OCI-LY1 (cell line): ENCODE results near the gene SALL3.
A peak's percentile ranks its signal among the peaks of the same experiment; 100 is the strongest.

Experiments used
- H2AFZ ChIP-seq: fragments of 200-600 bp; sonication (generic), shearing (Covaris generic); 2 replicates; pipeline ENCODE4 v1.6.0; 2014; ENCODE audit warnings: antibody characterized with exemption, mild to moderate bottlenecking, low read length
- H3F3A ChIP-seq: fragments of 200-600 bp; sonication (generic), shearing (Covaris generic); 2 replicates; pipeline ENCODE4 v1.6.0; 2014; ENCODE audit warnings: mild to moderate bottlenecking, antibody characterized with exemption, low read length, moderate library complexity; ENCODE audit not compliant: insufficient read depth
- H3K27ac ChIP-seq: fragments of 200-600 bp; sonication (generic); 2 replicates; pipeline ENCODE4 v1.5.1; 2014; ENCODE audit warnings: low read length, mixed run types, mild to moderate bottlenecking, low read depth; ENCODE audit not compliant: poor library complexity, severe bottlenecking
- H3K27me3 ChIP-seq: fragments of 200-600 bp; sonication (generic); 2 replicates; pipeline ENCODE4 v1.6.0; 2014; ENCODE audit warnings: antibody characterized with exemption, mild to moderate bottlenecking, low read length, moderate library complexity; ENCODE audit not compliant: insufficient read depth
- H3K36me3 ChIP-seq: fragments of 200-600 bp; sonication (generic); 2 replicates; pipeline ENCODE4 v1.6.1; 2014; ENCODE audit warnings: mild to moderate bottlenecking, antibody characterized with exemption, low read length, moderate library complexity, mixed read lengths; ENCODE audit not compliant: insufficient read depth
- H3K4me1 ChIP-seq: fragments of 200-600 bp; sonication (generic); 2 replicates; pipeline ENCODE4 v1.5.1; 2014; ENCODE audit warnings: mild to moderate bottlenecking, low read length, moderate library complexity; ENCODE audit not compliant: insufficient read depth, severe bottlenecking
- H3K4me2 ChIP-seq: fragments of 200-600 bp; sonication (generic), shearing (Covaris generic); 2 replicates; pipeline ENCODE4 v1.6.1; 2014; ENCODE audit warnings: low read length
- H3K4me3 ChIP-seq: fragments of 200-600 bp; sonication (generic); 2 replicates; pipeline ENCODE4 v1.5.1; 2014; ENCODE audit warnings: low read length, low read depth, mild to moderate bottlenecking, mixed read lengths; ENCODE audit not compliant: poor library complexity, severe bottlenecking
- H3K79me2 ChIP-seq: fragments of 200-600 bp; shearing (Covaris generic); 2 replicates; pipeline ENCODE4 v1.6.1; 2016; ENCODE audit warnings: mixed run types, low read length, mixed read lengths; ENCODE audit not compliant: insufficient read depth
- H3K9ac ChIP-seq: fragments of 200-600 bp; sonication (generic), shearing (Covaris generic); 2 replicates; pipeline ENCODE4 v1.6.1; 2014; ENCODE audit warnings: mild to moderate bottlenecking, low read length, mixed read lengths
- H3K9me2 ChIP-seq: fragments of 200-600 bp; sonication (generic), shearing (Covaris generic); 2 replicates; pipeline ENCODE4 v1.6.1; 2014; ENCODE audit warnings: low read depth, mild to moderate bottlenecking, low read length, mixed read lengths
- H3K9me3 ChIP-seq: fragments of 200-600 bp; shearing (Covaris generic); 2 replicates; pipeline ENCODE4 v1.6.1; 2014; ENCODE audit warnings: low read length, mixed read lengths
- H4K20me1 ChIP-seq: fragments of 200-600 bp; sonication (generic), shearing (Covaris generic); 2 replicates; pipeline ENCODE4 v1.6.0; 2016; ENCODE audit warnings: mild to moderate bottlenecking, low read length; ENCODE audit not compliant: insufficient read depth
- EZH2 ChIP-seq: fragments of 200-600 bp; sonication (generic), shearing (Covaris generic); IDR thresholded peaks from 2 replicates; pipeline ENCODE4 v1.8.0; 2017; ENCODE audit warnings: borderline replicate concordance, mixed run types, mild to moderate bottlenecking, antibody characterized with exemption, low read length, moderate library complexity, mixed read lengths
- TF ChIP-seq, protein P1 (sequence below): fragments of 200-600 bp; sonication (generic), shearing (Covaris generic); IDR thresholded peaks from 2 replicates; pipeline ENCODE4 v1.5.1; 2017; ENCODE audit warnings: mild to moderate bottlenecking, antibody characterized with exemption, low read length, moderate library complexity, mixed read lengths

The SALL3 gene

DNA sequence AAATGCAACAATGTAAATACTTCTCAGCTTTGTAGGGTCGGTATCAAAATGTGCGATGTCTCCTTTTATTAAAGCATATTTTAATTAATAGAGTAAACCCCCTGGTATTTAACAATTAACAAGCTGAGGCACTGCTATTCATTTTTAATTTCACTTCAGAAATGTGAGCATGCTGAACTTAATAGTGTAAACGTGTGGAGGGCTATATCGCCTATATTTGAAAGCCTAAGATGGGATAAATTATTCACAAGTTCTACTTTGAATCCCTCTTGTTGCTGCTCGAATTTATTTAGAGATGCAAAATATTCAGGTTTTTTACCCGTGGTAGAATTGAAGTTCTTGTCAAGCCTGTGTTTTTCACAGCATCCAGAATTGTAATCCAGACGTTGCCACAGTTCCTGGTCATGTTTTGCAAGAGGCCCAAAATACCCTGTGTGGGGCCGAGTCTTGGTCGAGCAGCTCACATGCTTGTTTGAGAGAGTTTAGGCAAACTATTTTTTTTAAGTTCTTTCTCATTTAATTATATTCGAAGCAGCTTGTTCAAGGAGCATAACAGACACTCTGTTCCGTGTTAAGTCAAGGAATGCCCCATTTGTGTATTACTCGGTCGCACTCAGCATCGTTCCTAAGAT, 2.5 kb downstream of the SALL3 start:
- no peaks in the 10 kb centered on the region for H3K27me3 ChIP-seq
- H3K4me3 ChIP-seq, result no peak overlapping the region
- H3K9ac ChIP-seq, result no peak overlapping the region
- no peaks in the 10 kb centered on the region for H3K4me1 ChIP-seq
- no peaks in the 10 kb centered on the region for H3K9me3 ChIP-seq
- no peaks in the 10 kb centered on the region for H3F3A ChIP-seq
- no peak overlapping the region for H2AFZ ChIP-seq
- H4K20me1 ChIP-seq, result no peaks in the 10 kb centered on the region
- no peak for TF ChIP-seq EZH2
- TF ChIP-seq, protein P1, sequence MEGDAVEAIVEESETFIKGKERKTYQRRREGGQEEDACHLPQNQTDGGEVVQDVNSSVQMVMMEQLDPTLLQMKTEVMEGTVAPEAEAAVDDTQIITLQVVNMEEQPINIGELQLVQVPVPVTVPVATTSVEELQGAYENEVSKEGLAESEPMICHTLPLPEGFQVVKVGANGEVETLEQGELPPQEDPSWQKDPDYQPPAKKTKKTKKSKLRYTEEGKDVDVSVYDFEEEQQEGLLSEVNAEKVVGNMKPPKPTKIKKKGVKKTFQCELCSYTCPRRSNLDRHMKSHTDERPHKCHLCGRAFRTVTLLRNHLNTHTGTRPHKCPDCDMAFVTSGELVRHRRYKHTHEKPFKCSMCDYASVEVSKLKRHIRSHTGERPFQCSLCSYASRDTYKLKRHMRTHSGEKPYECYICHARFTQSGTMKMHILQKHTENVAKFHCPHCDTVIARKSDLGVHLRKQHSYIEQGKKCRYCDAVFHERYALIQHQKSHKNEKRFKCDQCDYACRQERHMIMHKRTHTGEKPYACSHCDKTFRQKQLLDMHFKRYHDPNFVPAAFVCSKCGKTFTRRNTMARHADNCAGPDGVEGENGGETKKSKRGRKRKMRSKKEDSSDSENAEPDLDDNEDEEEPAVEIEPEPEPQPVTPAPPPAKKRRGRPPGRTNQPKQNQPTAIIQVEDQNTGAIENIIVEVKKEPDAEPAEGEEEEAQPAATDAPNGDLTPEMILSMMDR, result no peak
- H3K27ac ChIP-seq, result no peak overlapping the region
- H3K9me2 ChIP-seq, result no peaks in the 10 kb centered on the region
- H3K4me2 ChIP-seq, result no peak overlapping the region
- H3K79me2 ChIP-seq, result no peaks in the 10 kb centered on the region
- no peaks in the 10 kb centered on the region for H3K36me3 ChIP-seq

GRCh38 chr18:78983512-78983911, 3.9 kb downstream of the SALL3 start:
- no peaks in the 10 kb centered on the region for H3K9me3 ChIP-seq
- H2AFZ ChIP-seq, result no peak overlapping the region
- no peaks in the 10 kb centered on the region for H3K27me3 ChIP-seq
- H3K4me1 ChIP-seq, result no peaks in the 10 kb centered on the region
- H3K4me2 ChIP-seq, result no peak overlapping the region
- no peaks in the 10 kb centered on the region for H4K20me1 ChIP-seq
- H3K9ac ChIP-seq, result no peak overlapping the region
- no peaks in the 10 kb centered on the region for H3K9me2 ChIP-seq
- TF ChIP-seq EZH2, result no peak
- TF ChIP-seq, protein P1, result no peak
- no peaks in the 10 kb centered on the region for H3K36me3 ChIP-seq
- H3F3A ChIP-seq, result no peaks in the 10 kb centered on the region
- H3K27ac ChIP-seq, result no peak overlapping the region
- no peaks in the 10 kb centered on the region for H3K79me2 ChIP-seq
- no peak overlapping the region for H3K4me3 ChIP-seq

- Histone ChIP-seq H3F3A (no peaks in the 10 kb centered on the region), H3K79me2 (no peaks in the 10 kb centered on the region), H3K27me3 (no peaks in the 10 kb centered on the region), H3K9me3 (no peaks in the 10 kb centered on the region), H3K9ac (no peak overlapping the region), H3K9me2 (no peaks in the 10 kb centered on the region), H3K36me3 (no peaks in the 10 kb centered on the region), H3K4me1 (no peaks in the 10 kb centered on the region), H3K4me3 (no peak overlapping the region), H3K27ac (no peak overlapping the region), H4K20me1 (no peaks in the 10 kb centered on the region), H3K4me2 (no peak overlapping the region), H2AFZ (no peak overlapping the region)
- TF ChIP-seq EZH2, result no peak
- TF ChIP-seq, protein P1, result peak; percentile 50
Observed at GRCh38 chr18:78984941-78985784, 5.5 kb downstream of the SALL3 start.
